PC-9 (cell line): ENCODE measurements around the gene POMT1.

Source experiments
- CTCF ChIP-seq: fragments of 200-600 bp; sonication (generic); conservative IDR thresholded peaks from 2 replicates; pipeline ENCODE4 v1.6.1; 2017; ENCODE audit warnings: mixed run types, antibody characterized with exemption, mild to moderate bottlenecking, moderate library complexity
- EZH2 ChIP-seq: fragments of 200-600 bp; sonication (generic); IDR thresholded peaks from 2 replicates; pipeline ENCODE4 v1.8.0; 2017; ENCODE audit warnings: antibody characterized with exemption, low read depth

GRCh38 chr9:131477367-131477766, 25.4 kb upstream of the POMT1 start:
- TF ChIP-seq CTCF = no peak
- TF ChIP-seq EZH2 = no peak
